ENCODE measurements around the gene PRKCA.

PRKCA gene

DNA sequence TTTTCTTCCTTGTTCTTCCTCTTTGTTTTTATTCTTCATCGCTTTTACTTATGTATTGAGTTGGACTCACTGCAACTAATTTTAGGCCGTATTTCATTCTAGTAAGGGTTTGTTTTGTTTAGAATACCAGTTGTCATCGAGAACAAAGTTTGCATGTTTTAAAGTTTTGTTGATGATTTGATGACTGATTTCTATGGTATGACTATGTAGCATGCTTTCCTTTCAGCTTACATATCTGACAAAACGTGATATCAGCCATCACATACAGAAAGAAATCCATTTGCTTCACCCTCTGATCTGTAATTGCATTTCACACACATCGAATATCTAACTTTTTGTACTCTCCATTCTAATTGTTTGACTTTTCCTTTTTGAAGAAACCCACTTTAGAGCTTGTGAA lies 4.0 kb downstream of the PRKCA start:
- no peaks in the 10 kb centered on the region for H3K36me3 ChIP-seq (ENCODE audit: insufficient read depth)
- H4K20me1 ChIP-seq (ENCODE audit: insufficient read depth) = no peaks in the 10 kb centered on the region
- peaks cover 10% of the 10 kb centered on the region for H3K4me1 ChIP-seq (ENCODE audit: low read depth, poor library complexity, severe bottlenecking)
- TF ChIP-seq, protein P1, sequence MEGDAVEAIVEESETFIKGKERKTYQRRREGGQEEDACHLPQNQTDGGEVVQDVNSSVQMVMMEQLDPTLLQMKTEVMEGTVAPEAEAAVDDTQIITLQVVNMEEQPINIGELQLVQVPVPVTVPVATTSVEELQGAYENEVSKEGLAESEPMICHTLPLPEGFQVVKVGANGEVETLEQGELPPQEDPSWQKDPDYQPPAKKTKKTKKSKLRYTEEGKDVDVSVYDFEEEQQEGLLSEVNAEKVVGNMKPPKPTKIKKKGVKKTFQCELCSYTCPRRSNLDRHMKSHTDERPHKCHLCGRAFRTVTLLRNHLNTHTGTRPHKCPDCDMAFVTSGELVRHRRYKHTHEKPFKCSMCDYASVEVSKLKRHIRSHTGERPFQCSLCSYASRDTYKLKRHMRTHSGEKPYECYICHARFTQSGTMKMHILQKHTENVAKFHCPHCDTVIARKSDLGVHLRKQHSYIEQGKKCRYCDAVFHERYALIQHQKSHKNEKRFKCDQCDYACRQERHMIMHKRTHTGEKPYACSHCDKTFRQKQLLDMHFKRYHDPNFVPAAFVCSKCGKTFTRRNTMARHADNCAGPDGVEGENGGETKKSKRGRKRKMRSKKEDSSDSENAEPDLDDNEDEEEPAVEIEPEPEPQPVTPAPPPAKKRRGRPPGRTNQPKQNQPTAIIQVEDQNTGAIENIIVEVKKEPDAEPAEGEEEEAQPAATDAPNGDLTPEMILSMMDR (conservative IDR thresholded peaks at IDR 0.05; ENCODE audit: low read depth, low read length) = no peak
- H3K27ac ChIP-seq = no peak overlapping the region
- no peak overlapping the region for H2AFZ ChIP-seq (ENCODE audit: low read depth)
- H3K9ac ChIP-seq = no peak overlapping the region
- H3K27me3 ChIP-seq (ENCODE audit: insufficient read depth, low read depth) = no peaks in the 10 kb centered on the region
- H3K4me3 ChIP-seq (IDR thresholded peaks at IDR 0.05; ENCODE audit: insufficient read depth, low read depth, low read length) = no peak overlapping the region
- H3K79me2 ChIP-seq (ENCODE audit: insufficient read depth, low read depth) = no peaks in the 10 kb centered on the region
- H3K4me2 ChIP-seq = no peak overlapping the region

DNA sequence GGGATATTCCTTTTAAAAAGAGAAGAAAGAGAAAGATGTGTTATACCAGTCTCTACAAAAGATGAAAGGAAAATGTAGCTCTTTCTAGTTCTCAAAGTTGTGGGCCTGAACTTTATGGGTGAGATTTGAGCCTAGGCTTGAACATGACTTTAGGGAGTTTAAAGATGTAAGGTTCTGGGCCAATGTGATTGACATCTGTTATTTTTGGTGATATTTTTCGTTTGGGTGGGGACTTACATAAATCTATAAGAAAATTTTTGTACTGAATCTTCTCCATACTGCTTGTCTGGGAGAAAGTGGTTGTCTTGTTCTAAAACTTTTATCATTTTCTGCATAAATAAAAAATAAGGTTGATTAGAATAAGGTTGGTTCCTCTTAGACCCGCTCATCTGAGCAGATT lies 4.8 kb downstream of the PRKCA start:
- H3K4me2 ChIP-seq = no peak overlapping the region
- TF ChIP-seq, protein P1 (conservative IDR thresholded peaks at IDR 0.05; ENCODE audit: low read depth, low read length) = no peak
- H3K4me3 ChIP-seq (IDR thresholded peaks at IDR 0.05; ENCODE audit: insufficient read depth, low read depth, low read length) = no peak overlapping the region
- H3K27me3 ChIP-seq (ENCODE audit: insufficient read depth, low read depth) = no peaks in the 10 kb centered on the region
- peaks cover 8% of the 10 kb centered on the region for H3K4me1 ChIP-seq (ENCODE audit: low read depth, poor library complexity, severe bottlenecking)
- H3K9ac ChIP-seq = no peak overlapping the region
- no peak overlapping the region for H3K27ac ChIP-seq
- no peaks in the 10 kb centered on the region for H4K20me1 ChIP-seq (ENCODE audit: insufficient read depth)
- H3K79me2 ChIP-seq (ENCODE audit: insufficient read depth, low read depth) = no peaks in the 10 kb centered on the region
- H3K36me3 ChIP-seq (ENCODE audit: insufficient read depth) = no peaks in the 10 kb centered on the region
- H2AFZ ChIP-seq (ENCODE audit: low read depth) = no peak overlapping the region

DNA sequence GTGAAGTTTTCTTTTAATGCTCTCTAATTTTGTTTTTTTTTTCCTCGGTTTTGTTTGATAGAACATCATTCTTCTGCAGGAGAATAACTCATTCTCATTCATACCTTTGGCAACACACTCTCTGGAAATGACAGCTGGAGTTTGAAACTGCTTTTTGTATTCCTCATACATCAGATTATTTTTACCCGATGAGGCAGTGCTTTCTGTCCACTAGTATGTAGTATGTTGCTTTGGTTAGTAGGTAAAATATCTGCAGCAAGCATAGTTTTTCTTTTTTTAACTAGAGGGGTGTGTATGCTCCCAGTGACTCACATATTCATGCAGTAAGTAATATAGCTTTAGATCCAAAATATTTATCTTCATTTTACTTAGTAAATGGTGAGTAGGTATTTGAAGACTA lies 6.4 kb downstream of the PRKCA start:
- H3K4me2 ChIP-seq = no peak overlapping the region
- H3K27ac ChIP-seq = no peak overlapping the region
- no peak overlapping the region for H2AFZ ChIP-seq (ENCODE audit: low read depth)
- no peak overlapping the region for H3K4me3 ChIP-seq (IDR thresholded peaks at IDR 0.05; ENCODE audit: insufficient read depth, low read depth, low read length)
- peaks cover 6% of the 10 kb centered on the region for H3K4me1 ChIP-seq (ENCODE audit: low read depth, poor library complexity, severe bottlenecking)
- TF ChIP-seq, protein P1 (conservative IDR thresholded peaks at IDR 0.05; ENCODE audit: low read depth, low read length) = no peak
- no peaks in the 10 kb centered on the region for H4K20me1 ChIP-seq (ENCODE audit: insufficient read depth)
- no peaks in the 10 kb centered on the region for H3K27me3 ChIP-seq (ENCODE audit: insufficient read depth, low read depth)
- no peaks in the 10 kb centered on the region for H3K79me2 ChIP-seq (ENCODE audit: insufficient read depth, low read depth)
- no peaks in the 10 kb centered on the region for H3K36me3 ChIP-seq (ENCODE audit: insufficient read depth)
- no peak overlapping the region for H3K9ac ChIP-seq

DNA sequence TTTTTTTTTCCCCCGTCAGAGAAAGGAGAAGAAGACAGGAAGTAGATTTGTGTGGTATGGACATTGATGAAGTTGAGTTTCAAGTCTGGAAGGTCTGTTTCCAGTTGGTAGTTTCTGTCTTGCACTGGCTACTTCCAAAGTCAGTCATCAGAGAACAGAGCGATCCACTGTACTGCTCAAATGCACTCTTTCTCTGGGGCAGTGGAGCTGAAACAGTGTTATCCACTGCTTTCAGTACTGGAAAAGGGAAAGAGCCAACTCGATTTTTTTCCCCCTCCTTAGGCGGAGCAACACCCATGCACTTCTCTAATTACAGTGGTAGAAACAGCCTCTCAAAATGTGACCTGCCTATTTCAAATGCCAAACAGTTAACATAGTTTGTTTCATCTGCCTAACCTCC lies 7.4 kb downstream of the PRKCA start:
- TF ChIP-seq, protein P1 (conservative IDR thresholded peaks at IDR 0.05; ENCODE audit: low read depth, low read length) = no peak
- Histone ChIP-seq H3K4me1 (ENCODE audit: low read depth, poor library complexity, severe bottlenecking) (no peaks in the 10 kb centered on the region), H3K27me3 (ENCODE audit: insufficient read depth, low read depth) (no peaks in the 10 kb centered on the region), H3K4me2 (no peak overlapping the region), H3K4me3 (IDR thresholded peaks at IDR 0.05; ENCODE audit: insufficient read depth, low read depth, low read length) (no peak overlapping the region), H3K79me2 (ENCODE audit: insufficient read depth, low read depth) (no peaks in the 10 kb centered on the region), H4K20me1 (ENCODE audit: insufficient read depth) (no peaks in the 10 kb centered on the region), H3K27ac (no peak overlapping the region), H2AFZ (ENCODE audit: low read depth) (no peak overlapping the region), H3K9ac (no peak overlapping the region), H3K36me3 (ENCODE audit: insufficient read depth) (no peaks in the 10 kb centered on the region)
